GM19239 (cell line): ENCODE data around the gene CASS4.

ENCODE experiments used
- DNase-seq: peaks from one replicate; pipeline ENCODE4 v3.0.0; 2011; ENCODE audit warnings: low spot score; ENCODE audit not compliant: insufficient read length
- FAIRE-seq: peaks from 2 replicates; lab custom pipeline; 2011; peaks lifted over from hg19 to GRCh38; lab: Jason Lieb, UNC

Gene CASS4

GRCh38 chr20:56420940-56421688 lies 9.1 kb downstream of the CASS4 start:
- DNase-seq (no peak), FAIRE-seq (no peak)

- no peak for DNase-seq
- no peak for FAIRE-seq
Measured at GRCh38 chr20:56422076-56422823, 10.2 kb downstream of the CASS4 start.

- DNase-seq = no peak
- no peak for FAIRE-seq
Measured at GRCh38 chr20:56422824-56423189, 10.7 kb downstream of the CASS4 start.

GRCh38 chr20:56423211-56423610 lies 11.2 kb downstream of the CASS4 start:
- DNase-seq = no peak
- no peak for FAIRE-seq

GRCh38 chr20:56423886-56424285 lies 11.8 kb downstream of the CASS4 start:
- FAIRE-seq (no peak), DNase-seq (no peak)

- FAIRE-seq (no peak), DNase-seq (no peak)
Measured at GRCh38 chr20:56424931-56425330, 12.9 kb downstream of the CASS4 start.

GRCh38 chr20:56426026-56426425 lies 14.0 kb downstream of the CASS4 start:
- FAIRE-seq = no peak
- DNase-seq = no peak

- DNase-seq (no peak), FAIRE-seq (no peak)
Measured at GRCh38 chr20:56426926-56427325, 14.9 kb downstream of the CASS4 start.

- DNase-seq (no peak), FAIRE-seq (no peak)
Measured at GRCh38 chr20:56427797-56428196, 15.7 kb downstream of the CASS4 start.

- DNase-seq = no peak
- no peak for FAIRE-seq
Measured at GRCh38 chr20:56428410-56428809, 16.4 kb downstream of the CASS4 start.

- FAIRE-seq = no peak
Measured at GRCh38 chr20:56428881-56429280, 16.8 kb downstream of the CASS4 start.

GRCh38 chr20:56429502-56429901 lies 17.4 kb downstream of the CASS4 start:
- DNase-seq (no peak), FAIRE-seq (no peak)

More at GRCh38 chr20:56428881-56429280, 16.8 kb downstream of the CASS4 start:
- no peak for DNase-seq

GRCh38 chr20:56429941-56430340 lies 17.9 kb downstream of the CASS4 start:
- FAIRE-seq = peak; percentile 28
- no peak for DNase-seq

- no peak for FAIRE-seq
- no peak for DNase-seq
Measured at GRCh38 chr20:56430461-56430860, 18.4 kb downstream of the CASS4 start.

GRCh38 chr20:56430957-56431356 lies 18.9 kb downstream of the CASS4 start:
- DNase-seq = no peak
- no peak for FAIRE-seq

- no peak for FAIRE-seq
- DNase-seq = no peak
Measured at GRCh38 chr20:56431471-56431870, 19.4 kb downstream of the CASS4 start.

GRCh38 chr20:56433221-56433879 lies 21.3 kb downstream of the CASS4 start:
- DNase-seq (no peak), FAIRE-seq (no peak)

- FAIRE-seq = no peak
Measured at GRCh38 chr20:56433880-56434255, 21.8 kb downstream of the CASS4 start.

GRCh38 chr20:56437196-56437960 lies 25.3 kb downstream of the CASS4 start:
- FAIRE-seq = no peak

More at GRCh38 chr20:56433880-56434255, 21.8 kb downstream of the CASS4 start:
- no peak for DNase-seq

GRCh38 chr20:56438284-56438683 lies 26.2 kb downstream of the CASS4 start:
- no peak for FAIRE-seq
- no peak for DNase-seq

More at GRCh38 chr20:56437196-56437960, 25.3 kb downstream of the CASS4 start:
- DNase-seq = no peak
